GOT3 (cell line): Measurements from ENCODE around the gene VRK2.
"Not testable (repeated sequence)": the region's sequence is repeated elsewhere in the genome, so short reads cannot be mapped to it uniquely, and the experiment has no call there.

Experiments
- DNase-seq: peaks from one replicate; lab custom pipeline; 2025; ENCODE audit warnings: mixed read lengths; lab: John Stamatoyannopoulos, UW

The VRK2 gene

DNA sequence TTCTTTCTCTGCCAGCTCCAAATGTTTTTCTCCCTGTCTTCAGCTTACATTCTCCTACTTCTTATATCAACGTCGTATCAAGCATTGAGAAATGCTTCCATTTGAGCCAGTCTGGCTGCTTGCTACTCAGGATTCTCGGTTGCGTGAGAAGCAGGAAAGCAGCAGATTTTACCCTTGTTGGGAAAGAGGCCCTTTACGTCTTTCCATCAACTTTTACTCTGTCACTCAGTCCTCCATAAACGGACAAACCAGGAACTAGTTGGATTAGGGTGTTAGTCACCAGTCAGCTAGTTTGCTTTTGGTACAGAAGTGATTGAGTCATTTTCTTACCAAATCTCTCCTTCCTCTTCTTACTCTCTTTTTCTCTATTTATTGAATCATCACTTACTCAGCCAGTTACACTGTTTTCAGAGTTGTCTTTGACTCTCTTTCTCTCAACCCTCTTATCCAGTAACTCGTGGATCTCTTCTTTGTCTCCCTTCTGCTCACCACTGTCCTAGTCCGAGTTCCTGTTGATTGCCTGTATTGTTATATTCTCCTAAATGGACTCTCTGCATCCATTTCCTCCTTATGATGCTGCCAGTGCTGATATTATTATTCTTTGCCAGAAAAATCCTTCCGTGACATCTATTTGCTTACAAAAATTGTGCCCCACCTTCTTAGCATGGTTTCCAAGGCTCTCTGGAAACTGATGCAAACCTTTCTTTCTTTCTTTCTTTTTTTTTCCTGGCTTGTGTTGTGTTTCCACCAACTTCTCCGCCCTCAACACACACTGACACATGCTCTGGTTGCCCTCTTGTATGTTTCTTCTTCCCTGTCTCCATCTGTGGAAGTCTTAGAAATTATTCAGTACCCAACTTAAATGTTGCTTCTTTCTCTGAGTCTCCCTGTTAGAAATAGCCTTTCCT is 61.5 kb downstream of the VRK2 start:
- no peak for DNase-seq

DNA sequence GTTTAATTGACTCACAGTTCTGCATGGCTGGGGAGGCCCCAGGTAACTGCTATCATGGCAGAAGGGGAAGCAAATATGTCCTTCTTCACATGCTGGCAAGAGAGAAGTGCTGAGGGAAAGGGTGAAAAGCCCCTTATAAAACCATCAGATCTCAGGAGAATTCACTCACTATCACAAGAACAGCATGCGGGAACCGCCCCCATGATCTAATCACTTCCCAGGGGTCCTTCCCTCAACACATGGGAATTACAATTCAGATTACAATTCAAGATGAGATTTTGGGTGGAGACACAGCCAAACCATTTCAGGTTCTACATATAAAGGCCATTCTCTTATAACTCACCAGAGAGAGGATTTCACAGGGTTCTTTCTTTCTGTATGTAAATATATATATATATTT is 62.9 kb downstream of the VRK2 start:
- no peak for DNase-seq

DNA sequence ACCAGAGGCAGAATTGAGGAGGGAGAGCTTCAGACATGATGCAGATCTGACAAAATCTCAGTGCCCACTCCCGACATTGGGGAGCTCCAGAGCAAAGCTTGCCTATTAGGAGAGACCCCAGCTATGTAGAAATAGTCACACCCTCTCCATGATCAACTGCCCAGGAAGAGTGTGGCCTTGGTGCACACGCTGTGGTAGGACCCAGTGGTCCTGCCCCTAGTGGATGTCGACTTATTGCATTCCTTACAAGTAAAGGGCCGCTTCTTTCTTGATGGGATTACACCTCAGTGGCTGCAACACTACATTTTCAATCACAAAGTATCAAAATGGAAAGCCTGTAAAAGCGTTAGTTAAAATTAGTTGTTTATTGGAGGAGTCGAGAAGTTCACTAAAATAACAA is 64.2 kb downstream of the VRK2 start:
- no peak for DNase-seq

DNA sequence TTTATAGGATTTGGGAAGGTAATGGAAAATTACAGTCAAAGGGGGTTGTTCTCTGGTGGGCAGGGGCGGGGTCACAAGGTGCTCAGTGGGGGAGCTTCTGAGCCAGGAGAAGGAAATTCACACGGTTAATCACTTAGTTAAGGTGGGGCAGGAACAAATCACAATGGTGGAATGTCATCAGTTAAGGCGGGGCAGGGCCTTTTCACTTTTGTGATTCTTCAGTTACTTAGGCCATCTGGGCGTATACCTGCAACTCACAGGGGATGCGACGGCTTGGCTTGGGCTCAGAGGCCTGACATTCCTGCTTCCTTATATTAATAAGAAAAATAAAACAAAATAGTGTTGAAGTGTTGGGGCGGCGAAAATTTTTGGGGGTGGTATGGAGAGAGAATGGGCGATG is 67.0 kb downstream of the VRK2 start:
- not testable (repeated sequence) for DNase-seq

DNA sequence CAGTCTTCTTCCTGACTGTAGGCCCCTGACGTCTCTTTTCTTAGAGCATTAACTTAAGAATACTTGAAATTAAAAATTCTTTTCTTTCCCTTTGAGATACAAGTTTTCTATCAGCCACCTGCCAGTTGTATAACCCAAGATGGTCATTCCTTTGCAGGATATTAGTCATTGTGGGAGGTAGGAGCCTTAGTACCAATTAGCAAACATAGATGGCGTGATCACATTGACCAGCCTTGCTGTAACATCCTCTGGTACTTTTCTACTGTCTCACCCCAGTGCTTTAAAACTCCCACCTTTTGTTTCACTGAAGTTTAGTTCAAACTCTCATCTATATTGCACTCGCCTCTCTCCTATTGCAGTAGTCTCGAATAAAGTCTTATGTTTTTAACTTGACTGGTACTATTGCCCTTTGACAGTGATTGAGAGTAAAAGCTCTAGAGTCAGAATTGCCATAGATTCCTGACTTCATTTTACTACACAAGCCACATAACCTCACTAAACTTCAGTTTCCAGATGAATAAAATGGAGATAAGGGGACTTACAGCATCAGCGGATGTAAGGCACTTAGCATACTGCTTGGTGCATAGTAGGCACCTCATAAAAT is 74.1 kb downstream of the VRK2 start:
- no peak for DNase-seq

DNA sequence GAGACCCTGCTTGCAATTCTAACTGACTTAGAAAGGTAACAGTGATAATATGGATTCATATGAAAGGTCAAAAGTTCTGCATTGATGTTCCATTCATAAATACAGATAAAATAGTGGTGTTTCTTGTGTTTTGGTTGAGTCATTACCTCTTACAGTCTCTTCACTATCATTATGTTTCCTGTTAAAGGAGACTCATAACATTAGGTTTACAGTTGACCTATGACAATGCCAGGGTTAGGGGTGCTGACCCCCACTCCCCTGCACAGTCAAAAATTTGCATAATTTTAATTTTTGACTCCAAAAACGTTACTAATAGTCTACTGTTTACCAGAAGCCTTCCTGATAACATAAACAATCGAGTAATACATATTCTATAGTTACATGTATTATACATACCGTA is 75.4 kb downstream of the VRK2 start:
- DNase-seq: no peak

DNA sequence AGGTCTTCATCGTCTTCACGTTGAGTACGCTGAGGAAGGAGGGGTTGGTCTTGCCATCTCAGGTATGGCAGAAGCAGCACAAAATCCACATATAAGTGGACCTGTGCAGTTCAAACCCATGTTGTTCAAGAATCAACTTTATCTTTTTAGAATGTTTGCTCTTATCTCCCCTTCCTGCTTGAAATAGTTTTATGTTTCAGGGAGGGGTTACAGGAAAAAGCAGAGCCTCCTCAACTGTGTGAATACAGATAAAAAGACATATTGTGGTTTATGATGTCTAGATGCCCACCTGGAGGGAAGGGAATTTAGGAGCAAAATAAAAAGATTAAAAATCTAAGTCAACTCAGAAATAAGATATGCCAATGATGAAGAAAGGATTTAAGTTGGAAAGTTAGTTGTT is 75.9 kb downstream of the VRK2 start:
- DNase-seq: no peak

DNA sequence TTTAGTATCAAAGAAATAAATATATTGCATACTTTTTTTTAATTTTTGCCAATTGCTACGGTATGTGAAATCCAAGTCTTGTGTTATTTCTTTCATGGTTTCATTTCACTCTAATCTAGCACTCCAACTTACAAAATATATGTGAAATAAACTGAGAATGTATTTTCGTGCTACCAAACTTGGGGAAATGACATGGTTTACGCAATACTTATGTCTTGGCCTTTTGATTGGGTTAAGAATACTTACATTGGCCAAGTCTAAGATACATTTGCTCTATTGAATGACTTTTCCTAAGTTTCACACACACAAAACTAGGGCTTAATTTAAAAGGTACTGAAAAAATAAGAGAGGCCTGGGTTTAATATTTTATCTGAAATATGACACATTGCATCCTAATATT is 80.5 kb downstream of the VRK2 start:
- no peak for DNase-seq

DNA sequence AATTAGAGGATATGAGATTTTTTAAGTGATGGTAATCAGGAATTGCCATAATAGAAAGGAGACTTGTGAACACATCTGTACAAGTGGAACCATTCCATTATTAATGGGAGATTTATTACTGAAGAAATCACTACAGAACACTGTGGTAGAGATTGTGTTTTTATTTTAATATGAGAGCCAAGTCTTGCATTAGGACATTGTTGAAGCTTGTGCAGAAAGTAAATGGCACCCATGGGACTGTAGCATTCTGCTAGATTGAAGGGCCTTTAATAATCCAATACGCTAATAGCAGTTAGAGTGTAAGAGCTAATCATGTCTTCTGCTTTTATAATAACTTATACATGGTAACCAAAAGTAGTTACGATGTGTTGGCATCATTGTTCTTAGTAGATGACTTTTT is 83.6 kb downstream of the VRK2 start:
- DNase-seq: no peak

DNA sequence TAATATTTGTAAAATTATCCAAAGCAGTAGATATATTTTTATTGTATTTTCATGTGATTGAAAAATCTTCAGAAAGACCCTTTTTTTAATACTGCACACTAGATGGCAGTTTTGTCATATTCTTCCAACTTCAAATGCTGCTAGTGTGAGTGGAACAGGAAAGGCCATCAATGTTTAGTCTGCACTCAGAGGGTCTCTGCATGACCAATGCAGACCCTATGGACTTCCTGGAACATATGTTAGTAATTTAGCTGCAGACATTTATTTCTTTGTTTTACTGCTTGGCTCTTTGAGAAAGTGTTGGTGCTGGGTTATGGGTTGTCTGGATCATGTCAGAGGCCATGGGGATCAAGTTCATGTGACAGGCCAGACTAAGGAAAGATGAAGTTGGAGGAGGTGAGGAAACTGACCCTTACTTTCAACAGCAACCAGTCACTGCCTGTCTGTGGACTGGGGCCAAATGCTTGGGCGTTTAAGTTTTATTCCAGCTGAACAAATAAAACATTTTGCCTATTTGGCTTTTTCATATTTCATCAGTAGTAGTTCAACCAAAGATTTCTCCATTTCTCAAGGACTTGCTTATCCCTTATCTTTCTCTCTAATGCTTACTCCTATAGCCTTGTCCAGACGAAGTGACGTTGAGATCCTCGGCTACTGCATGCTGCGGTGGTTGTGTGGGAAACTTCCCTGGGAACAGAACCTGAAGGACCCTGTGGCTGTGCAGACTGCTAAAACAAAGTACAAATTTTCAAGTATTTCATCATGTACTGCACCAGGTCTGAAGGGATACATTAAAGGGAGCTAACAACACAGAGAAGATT is 84.8 kb downstream of the VRK2 start:
- DNase-seq: no peak

DNA sequence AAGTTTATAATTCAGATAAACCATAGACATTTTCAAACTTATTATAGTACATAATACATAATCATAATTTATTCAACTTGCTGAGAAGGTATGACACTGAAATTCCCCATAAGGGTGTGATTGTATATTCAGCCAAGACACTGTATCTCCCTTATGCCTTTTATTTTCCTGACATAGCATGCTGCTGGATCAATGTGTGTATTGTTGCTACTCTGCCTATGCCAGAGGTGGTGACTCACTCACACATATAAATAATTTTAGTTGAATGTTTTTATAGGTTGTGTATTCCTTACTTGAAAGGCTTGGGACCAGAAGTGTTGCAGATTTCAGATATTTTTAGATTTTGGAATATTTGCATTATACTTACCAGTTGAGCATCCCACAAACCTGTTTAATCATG is 86.8 kb downstream of the VRK2 start:
- no peak for DNase-seq

DNA sequence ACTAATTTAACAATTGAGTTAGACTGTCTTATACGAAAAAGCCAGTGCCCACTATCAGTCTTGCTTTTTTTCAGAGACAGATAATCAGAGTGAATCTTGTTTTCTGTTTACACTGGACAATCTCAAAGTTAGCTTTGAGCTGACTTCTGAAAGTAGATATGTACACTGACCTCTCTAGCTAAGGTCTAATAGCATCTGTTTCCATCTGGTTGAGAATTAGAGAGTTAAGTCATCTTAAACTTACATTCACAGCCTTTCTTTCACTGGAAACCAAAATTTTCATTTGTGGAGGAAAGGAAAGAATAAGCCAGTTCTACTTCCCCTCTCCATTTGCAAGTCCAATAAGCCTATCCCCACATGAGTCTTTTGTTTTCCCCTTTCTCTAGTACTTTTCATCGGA is 89.3 kb downstream of the VRK2 start:
- DNase-seq: no peak

DNA sequence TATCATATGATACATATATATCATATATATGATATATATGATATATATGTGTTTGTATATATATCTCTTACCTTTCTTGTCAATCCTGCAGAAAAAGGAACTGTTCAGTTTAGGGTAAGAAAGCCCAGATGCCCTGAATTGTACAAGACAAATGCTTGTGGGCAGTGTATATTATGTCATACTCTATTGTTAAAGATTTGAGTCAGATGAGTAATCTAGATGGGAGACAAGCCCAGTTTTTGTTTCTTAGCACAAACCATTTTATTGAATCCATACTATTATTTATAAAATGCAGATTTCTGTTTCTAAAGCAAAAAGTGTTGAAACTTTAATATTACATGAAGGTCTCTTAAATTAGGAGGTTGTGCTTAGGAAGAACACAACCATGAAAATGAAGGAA is 90.6 kb downstream of the VRK2 start:
- no peak for DNase-seq

DNA sequence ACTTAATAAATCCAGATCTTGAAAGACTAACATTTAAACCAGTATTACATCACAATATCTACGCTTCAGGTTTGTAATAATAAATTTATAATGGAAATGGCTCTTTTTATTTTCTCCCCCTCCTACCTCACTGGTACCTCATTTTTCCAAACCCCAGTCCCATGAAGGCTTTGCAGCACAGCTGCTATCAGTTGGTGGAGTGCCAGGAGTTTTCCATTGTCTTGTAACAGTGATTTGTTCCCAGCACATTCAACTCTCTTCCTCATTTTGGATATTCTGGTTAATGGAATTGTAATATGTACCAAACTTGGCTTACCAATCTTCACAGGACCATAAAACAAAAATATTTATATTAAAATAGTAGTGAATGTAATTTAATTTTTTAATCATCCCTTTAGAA is 91.2 kb downstream of the VRK2 start:
- DNase-seq: no peak

DNA sequence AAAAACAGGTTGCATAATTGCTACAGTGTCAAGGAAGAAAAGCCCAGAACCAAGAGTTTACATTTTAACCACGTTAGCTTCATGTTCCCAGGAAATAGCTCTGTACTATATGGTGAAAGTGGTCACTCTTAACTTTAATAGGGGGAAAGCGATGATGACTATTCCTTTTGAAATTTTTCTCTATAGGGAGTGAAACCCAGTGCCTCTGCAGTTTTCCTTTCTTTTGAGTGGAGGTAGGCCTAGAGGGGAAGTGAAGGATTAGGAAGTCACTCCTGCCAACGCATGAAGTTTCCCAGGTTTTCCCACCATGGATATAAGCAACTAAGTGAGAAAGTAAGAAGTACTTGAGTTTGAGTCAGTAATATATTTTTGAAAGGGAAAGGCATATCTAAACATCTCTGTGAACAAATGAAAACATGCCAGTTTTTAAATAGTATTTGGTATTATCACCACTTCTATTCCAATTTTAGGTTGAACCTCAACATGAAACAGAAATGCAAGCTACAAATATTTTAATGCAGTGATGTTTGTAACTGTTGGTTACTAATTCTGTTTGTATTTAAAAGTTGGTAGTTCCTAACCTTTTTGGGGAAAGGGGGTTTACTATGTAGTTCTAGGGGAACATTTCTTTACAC is 91.9 kb downstream of the VRK2 start:
- no peak for DNase-seq

DNA sequence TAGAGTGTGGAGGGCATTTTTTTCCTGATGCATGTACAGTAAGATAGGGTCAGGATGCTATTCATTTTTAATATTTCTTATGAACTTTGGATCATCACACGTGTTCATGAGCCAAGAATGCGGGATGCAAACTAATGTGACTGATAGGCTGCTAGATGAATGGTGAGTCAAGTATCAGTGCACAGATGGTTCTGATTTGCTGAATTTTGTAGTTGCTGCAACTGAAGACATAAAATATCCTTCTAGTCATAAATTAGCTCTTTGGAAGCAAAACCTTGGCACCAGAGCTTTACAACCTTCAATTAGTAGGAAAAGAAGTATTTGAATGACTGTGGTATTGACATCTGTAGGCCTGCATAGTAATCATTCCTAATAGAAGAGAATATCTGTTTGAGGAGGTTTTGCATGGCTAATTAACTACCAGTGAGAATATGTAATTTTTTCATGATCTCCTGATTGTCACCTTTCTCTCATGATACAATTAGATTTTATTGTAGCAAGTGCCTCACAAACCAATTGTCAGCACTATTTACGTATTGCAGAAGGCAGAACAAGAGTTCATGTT is 94.0 kb downstream of the VRK2 start:
- no peak for DNase-seq

DNA sequence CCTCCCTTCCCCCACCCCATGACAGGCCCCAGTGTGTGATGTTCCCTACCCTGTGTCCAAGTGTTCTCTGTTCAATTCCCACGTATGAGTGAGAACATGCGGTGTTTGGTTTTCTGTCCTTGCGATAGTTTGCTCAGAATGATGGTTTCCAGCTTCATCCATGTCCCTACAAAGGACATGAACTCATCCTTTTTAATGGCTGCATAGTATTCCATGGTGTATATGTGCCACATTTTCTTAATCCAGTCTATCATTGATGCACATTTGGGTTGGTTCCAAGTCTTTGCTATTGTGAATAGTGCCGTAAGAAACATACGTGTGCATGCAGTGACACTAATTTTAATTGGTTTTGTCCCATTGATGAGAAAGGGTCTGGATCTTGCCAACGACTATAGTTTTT is 99.2 kb downstream of the VRK2 start:
- not testable (repeated sequence) for DNase-seq

DNA sequence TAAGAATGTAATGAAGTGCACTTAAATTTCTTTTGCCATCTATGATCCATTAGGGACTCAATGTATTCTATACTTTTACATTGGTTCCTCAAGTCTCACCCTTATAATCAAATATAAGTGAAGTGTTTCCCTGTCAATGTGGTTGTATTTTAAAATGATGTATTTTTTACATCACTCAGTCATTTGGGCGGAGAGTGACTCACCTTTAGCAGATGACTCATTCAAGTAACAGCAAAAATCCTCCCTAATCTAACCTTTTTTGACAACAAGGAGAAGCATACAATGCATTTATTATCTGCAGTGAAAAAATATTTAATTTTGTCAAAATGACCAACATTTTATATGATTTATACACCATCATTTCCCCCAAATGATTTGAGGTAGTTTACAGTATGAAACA is 100.1 kb downstream of the VRK2 start:
- no peak for DNase-seq

DNA sequence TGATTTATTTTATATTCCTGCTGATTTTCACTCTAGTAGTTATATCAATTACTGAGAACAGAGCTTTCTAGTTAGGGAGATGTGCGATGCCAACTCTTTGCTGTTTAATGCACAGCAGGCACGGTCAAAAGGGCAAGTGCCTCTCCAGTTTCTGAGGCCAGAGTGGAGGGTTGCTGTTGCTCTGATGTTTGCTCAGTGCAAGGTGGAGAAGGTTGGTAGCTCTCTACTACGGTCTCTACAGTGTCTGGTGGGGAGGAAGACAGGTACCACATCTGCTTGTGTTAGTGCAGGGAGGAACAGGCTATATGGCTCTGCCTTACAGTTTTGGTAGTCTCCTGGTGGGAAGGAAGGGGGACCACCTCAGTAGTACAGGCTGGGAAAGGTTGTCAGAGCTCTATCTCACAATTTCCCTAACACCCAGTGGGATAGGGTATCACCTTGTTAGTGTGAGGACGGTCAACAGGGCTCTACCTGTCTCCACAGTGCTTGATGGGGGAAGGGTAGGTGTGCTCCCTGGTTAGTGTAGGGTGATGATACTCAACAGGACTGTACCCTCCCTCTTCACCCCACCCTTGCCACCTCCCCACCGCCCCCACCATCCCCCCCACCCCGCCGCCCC is 108.7 kb downstream of the VRK2 start:
- no peak for DNase-seq

DNA sequence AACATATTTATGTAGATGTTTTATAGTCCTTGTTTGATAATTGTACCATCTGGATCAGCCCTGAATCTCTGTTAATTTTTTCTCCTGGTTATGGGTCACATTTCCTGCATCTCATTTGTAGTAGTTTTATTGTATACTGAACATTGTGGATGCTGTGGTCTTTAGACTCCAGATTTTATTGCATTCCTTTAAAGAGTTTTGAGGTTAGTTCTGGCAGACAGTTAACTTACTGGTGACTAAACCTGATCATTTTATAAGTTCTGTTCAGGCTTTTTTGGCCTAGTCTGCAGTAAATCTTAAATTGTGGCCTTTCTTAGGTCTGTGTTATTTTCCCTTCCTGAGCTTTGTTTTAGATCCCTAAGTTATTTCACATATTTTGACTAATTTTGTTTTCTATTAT is 110.2 kb downstream of the VRK2 start:
- no peak for DNase-seq

DNA sequence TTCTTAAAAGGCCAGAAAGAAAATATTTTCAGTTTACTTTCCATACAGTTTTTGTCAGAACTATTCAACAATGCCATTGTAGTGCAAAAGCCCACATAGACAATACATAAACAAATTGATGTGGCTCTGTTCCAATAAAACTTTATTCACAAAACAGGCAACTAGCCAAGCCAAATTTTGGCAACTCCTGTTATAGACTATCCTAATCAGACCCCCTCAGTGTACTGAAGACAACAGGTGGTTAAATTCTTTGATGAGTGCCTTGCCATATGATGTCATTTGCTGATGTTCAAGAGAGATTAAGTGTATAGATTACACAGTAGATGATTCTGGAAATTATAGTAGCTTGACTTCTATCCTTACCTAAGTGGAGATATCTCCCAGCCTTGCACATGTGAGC is 111.1 kb downstream of the VRK2 start:
- DNase-seq: no peak

DNA sequence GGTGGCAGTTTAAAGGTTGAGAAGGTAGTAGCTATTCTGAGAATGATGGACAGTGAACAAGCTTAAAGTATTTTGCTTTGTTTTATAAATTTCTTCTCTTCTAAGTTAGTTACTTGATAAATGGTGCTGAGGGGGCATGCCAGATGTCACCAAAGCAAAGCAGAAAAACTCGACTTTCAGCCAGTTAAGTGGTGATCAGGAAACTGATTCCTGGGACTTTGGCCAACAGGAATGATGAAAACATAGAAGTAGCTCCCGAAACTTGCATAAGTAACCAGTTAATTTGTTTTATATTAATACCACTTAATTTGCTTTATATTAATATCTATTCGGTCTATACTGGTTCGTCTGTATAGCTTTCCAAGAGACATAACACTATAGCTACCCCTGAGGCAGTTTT is 111.9 kb downstream of the VRK2 start:
- no peak for DNase-seq
